Large intestine (tissue), 3 donors: ENCODE data around the gene COQ8B. TPM values are rescaled to one million over a fixed set of nuclear protein-coding genes. Genes with fewer than 3 reads are reported as not detected.

Experiments used
- DNase-seq, 2 donors: peaks; one replicate each; pipeline versions ENCODE4 v3.0.0 to v3.0.0-alpha.2; 2013
- H3K27ac ChIP-seq: one replicate; pipeline ENCODE4 v1.5.1; 2013; ENCODE audit warnings: low read length
- H3K27me3 ChIP-seq: 2 replicates; pipeline ENCODE4 v1.6.1; 2013; ENCODE audit warnings: low read length; ENCODE audit not compliant: control insufficient read depth, insufficient read depth
- H3K36me3 ChIP-seq: 2 replicates; pipeline ENCODE4 v1.6.1; 2013; ENCODE audit warnings: low read length; ENCODE audit not compliant: control insufficient read depth, insufficient read depth
- H3K4me1 ChIP-seq: one replicate; pipeline ENCODE4 v1.6.1; 2013; ENCODE audit warnings: low read length; ENCODE audit not compliant: control insufficient read depth, insufficient read depth
- H3K4me3 ChIP-seq: one replicate; pipeline ENCODE4 v1.5.1; 2013; ENCODE audit warnings: low read length
- H3K9me3 ChIP-seq: one replicate; pipeline ENCODE4 v1.6.1; 2013; ENCODE audit warnings: mild to moderate bottlenecking, low read depth, low read length, moderate library complexity; ENCODE audit not compliant: control insufficient read depth
- WGBS: methylation state at CpG from one replicate; pipeline ENCODE4 v1.1.5; 2013; ENCODE audit warnings: low lambda C conversion rate; ENCODE audit not compliant: insufficient coverage; 5-methylcytosine and 5-hydroxymethylcytosine counted together
- polyA plus RNA-seq: library from polyadenylated mRNA; unstranded; fragments of 120-200 nt; gene quantifications from one replicate; pipeline ENCODE4 v1.2.1, GENCODE V29; 2013

Gene COQ8B
- polyA plus RNA-seq, 1 donor = 35.7 TPM

- DNase-seq = no peak
- Histone ChIP-seq H3K4me3 (no peak overlapping the region), H3K36me3 (peaks cover 46% of the 10 kb centered on the region), H3K27ac (no peak overlapping the region), H3K27me3 (no peaks in the 10 kb centered on the region), H3K4me1 (peaks cover 10% of the 10 kb centered on the region), H3K9me3 (no peaks in the 10 kb centered on the region)
- no CpG with 5 or more reads among the region's 14 CpGs for WGBS
Measured at GRCh38 chr19:40692212-40692551, 24.5 kb downstream of the COQ8B start.

- H3K4me3 ChIP-seq = no peak overlapping the region
- no peaks in the 10 kb centered on the region for H3K27me3 ChIP-seq
- no CpG with 5 or more reads among the region's 24 CpGs for WGBS
- H3K36me3 ChIP-seq = peaks cover 42% of the 10 kb centered on the region
- no peaks in the 10 kb centered on the region for H3K9me3 ChIP-seq
- no peak overlapping the region for H3K27ac ChIP-seq
- peaks cover 10% of the 10 kb centered on the region for H3K4me1 ChIP-seq
- no peak for DNase-seq
Measured at GRCh38 chr19:40691421-40692211, 25.1 kb downstream of the COQ8B start.

DNA sequence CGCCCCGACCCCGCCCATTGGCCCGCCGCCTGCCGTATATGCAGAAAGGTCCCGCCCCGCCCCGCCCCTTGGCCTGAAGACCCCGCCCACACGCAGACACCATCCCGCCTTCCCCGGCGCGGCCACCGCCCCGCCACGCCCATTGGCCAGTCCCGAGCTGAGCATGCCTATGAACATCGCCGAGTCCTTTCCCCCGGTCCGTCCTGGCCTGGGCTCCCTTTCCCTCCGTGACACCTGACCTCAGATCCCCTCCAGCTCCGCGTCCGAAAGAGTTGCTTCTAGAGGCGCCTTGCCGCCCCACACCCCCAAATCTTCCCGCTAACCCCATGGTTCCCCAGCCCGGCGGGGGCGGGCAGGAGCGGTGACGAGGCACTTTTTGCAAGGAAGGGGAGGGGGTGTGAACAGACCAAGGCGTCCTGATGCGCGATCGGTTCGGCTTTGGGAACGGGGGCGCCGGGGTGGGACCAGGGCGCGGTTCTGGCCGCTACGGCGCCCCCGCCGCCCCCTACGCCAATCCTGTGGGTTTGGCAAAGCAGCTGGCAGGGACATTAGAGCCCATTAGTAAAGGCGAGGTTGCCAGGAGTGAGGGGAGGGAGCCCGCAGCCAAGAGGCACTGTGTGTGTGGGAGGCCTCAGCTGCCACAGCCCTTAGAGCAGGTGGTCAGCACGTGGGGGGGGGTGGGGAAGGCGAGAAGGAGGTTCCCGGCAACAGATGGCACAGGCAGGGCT lies 25.8 kb downstream of the COQ8B start:
- Histone ChIP-seq H3K27ac (peak overlapping the region; percentile 37), H3K27me3 (no peaks in the 10 kb centered on the region), H3K36me3 (peaks cover 42% of the 10 kb centered on the region), H3K9me3 (no peaks in the 10 kb centered on the region), H3K4me1 (peaks cover 10% of the 10 kb centered on the region), H3K4me3 (peak overlapping the region; percentile 36)
- peak; percentile 87 to 92 for DNase-seq
- WGBS = no CpG with 5 or more reads among the region's 56 CpGs

- DNase-seq = no peak
- Histone ChIP-seq H3K27me3 (no peaks in the 10 kb centered on the region), H3K27ac (peak within 1 kb of the TSS; percentile 37), H3K4me1 (peaks cover 10% of the 10 kb centered on the region), H3K4me3 (peak within 1 kb of the TSS; percentile 50), H3K36me3 (peaks cover 43% of the 10 kb centered on the region), H3K9me3 (no peaks in the 10 kb centered on the region)
- no CpG with 5 or more reads among the region's 50 CpGs for WGBS
Measured at GRCh38 chr19:40690050-40690692, 26.5 kb downstream of the COQ8B start, which contains the start of gene NUMBL. NUMBL (minus strand) TSS chr19:40690651; CDS start chr19:40690483, 168 bp downstream.

DNA sequence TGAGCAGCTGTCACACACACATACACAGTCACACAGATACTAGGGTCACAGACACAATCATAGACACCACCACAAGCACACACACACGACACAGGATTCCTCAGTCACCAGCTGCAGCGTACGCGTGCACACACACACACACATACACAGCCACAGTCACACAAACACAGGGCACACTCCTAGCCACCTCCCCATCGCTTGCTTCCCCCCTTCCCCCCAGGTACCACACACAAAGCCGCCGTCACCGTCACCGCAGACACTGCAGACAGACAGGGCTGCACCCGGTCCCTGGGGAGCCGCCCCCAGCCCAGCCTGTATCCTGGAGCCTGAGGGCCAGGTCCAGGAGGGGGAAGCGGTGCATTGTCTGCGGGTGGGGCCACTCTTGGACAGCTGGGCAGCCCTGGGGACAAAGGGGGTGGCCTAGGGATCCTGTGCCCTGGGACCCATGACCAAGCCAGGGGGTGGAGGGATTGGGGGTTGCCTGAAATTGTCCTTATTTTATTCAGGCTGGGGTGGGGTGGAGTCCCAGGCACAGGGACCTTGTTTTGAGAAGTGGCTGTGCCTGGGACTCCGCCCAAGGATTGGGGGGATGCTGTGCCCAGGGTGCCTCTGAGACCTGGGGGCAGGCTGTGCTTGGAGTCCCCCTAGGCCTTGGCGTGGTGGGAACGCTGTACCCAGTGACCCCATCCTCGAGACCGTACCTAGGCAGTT lies 27.2 kb downstream of the COQ8B start:
- H3K27ac ChIP-seq = no peak overlapping the region
- peaks cover 10% of the 10 kb centered on the region for H3K4me1 ChIP-seq
- H3K36me3 ChIP-seq = peaks cover 44% of the 10 kb centered on the region
- H3K4me3 ChIP-seq = peak overlapping the region; percentile 50
- H3K27me3 ChIP-seq = no peaks in the 10 kb centered on the region
- DNase-seq = peak in 1 of 2 donors; percentile 34
- no CpG with 5 or more reads among the region's 18 CpGs for WGBS
- H3K9me3 ChIP-seq = no peaks in the 10 kb centered on the region

DNA sequence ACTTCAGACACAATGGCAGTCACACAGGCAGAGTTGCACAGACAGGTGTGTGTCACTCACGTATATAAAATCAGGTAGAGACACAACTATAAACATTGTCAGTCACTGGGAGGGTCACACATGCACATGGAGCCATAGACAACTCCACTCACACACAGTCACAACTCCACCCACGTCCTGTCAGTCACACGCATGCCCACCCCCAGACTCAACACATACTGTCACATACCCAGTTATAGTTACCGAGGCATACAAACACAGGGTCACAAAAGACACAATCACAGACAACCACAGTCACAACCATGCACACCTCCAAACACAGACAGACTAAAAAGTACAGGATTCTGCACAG lies 27.7 kb downstream of the COQ8B start:
- Histone ChIP-seq H3K4me3 (peak overlapping the region; percentile 50), H3K27me3 (no peaks in the 10 kb centered on the region), H3K9me3 (no peaks in the 10 kb centered on the region), H3K36me3 (peaks cover 39% of the 10 kb centered on the region), H3K27ac (no peak overlapping the region), H3K4me1 (peaks cover 10% of the 10 kb centered on the region)
- no CpG with 5 or more reads among the region's 4 CpGs for WGBS
- DNase-seq = no peak

DNA sequence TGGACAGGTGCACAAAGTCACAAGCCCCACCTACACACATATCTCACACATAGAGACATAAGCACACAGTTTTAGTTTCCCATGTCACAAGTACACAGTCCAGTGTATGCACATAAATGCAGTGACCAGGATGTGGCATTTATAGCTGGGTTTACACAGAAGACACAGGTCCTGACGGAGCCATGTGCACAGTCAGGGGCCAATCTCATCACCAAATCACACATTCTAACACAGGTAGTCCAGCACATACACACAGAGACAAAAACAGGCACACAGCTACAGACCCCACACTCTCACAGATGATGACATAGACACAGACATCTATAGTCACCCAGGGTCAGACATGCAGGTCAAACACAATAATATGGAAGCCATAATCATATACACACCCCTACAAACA lies 28.4 kb downstream of the COQ8B start:
- Histone ChIP-seq H3K36me3 (peaks cover 33% of the 10 kb centered on the region), H3K4me3 (no peak overlapping the region), H3K9me3 (no peaks in the 10 kb centered on the region), H3K4me1 (peaks cover 10% of the 10 kb centered on the region), H3K27ac (no peak overlapping the region), H3K27me3 (no peaks in the 10 kb centered on the region)
- no peak for DNase-seq
- WGBS = no CpG with 5 or more reads among the region's 1 CpG

DNA sequence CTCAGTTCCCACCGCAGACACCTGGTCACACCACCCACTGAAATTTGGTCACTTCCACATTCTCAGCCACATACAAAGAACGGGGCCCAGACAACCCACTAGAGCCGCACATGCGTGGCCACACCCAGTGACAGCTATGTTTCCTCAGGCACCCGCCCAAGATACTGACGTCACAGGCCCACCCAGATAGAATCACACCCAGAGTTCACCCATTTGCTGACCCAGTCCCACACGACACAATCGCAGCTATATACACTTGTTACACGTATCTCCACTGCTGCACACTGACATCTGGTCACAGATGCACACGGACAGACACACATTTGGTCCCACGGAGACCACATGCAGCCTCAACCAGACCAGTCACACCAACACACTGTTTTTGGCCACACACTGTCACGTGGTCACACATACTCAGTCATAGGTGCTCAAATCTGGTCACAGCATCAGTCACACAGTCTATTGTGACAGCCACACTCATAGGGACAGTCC lies 29.1 kb downstream of the COQ8B start:
- no CpG with 5 or more reads among the region's 12 CpGs for whole genome bisulfite sequencing
- Histone ChIP-seq H3K27ac (no peak overlapping the region), H3K4me3 (no peak overlapping the region)

GRCh38 chr19:40686882-40687524 lies 29.7 kb downstream of the COQ8B start:
- Histone ChIP-seq H3K4me1 (peaks cover 10% of the 10 kb centered on the region), H3K27me3 (no peaks in the 10 kb centered on the region), H3K27ac (no peak overlapping the region), H3K4me3 (no peak overlapping the region), H3K36me3 (peaks cover 29% of the 10 kb centered on the region), H3K9me3 (no peaks in the 10 kb centered on the region)
- whole genome bisulfite sequencing = no CpG with 5 or more reads among the region's 14 CpGs
- peak in 1 of 2 donors; percentile 72 for DNase-seq

More for the DNA sequence above, 29.1 kb downstream of the COQ8B start:
- Histone ChIP-seq H3K9me3 (no peaks in the 10 kb centered on the region), H3K27me3 (no peaks in the 10 kb centered on the region), H3K36me3 (peaks cover 30% of the 10 kb centered on the region), H3K4me1 (peaks cover 10% of the 10 kb centered on the region)
- peak in 1 of 2 donors; percentile 70 for DNase-seq
